Measurements from ENCODE around the gene DOCK8. TPM values are rescaled to one million over a fixed set of nuclear protein-coding genes. Genes with fewer than 3 reads are reported as not detected.
A peak's percentile ranks its signal among the peaks of the same experiment; 100 is the strongest.

DOCK8 gene
- total and polyA plus RNA-seq, 2 of the 13 experiments (the other 11 are each of a cell fraction or from before 2014, with no cell fraction given) = 0.28 to 0.38 TPM

DNA sequence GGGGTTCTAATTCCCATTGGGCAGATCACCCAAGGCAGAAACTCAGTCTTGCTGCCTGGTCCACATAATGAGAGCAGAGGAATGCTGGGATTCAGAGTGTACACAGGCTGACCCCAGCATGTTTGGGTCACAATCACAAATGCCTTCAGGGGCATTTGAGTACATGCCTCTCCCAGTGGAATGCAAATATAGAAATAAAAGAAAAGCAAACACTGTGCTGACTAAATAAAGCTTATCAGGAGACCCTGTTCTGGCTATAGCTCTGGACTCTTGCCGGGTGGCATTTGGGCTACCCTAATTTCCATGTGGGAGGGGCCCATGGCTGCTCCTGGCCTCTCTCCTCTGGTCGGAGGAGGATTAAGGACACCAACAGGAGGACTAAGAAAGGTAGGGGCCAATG, 121.4 kb downstream of the DOCK8 start (continued):
- TF ChIP-seq SOX13 (IDR thresholded peaks at IDR 0.05) (no peak), SOX13 (CRISPR knock-in tag; conservative IDR thresholded peaks at IDR 0.05 in 1 of 2, IDR thresholded peaks at IDR 0.05 in 1 of 2) (peak in 1 of 2 experiments; percentile 35; a peak in 1 of 4 replicates), TEAD3 (CRISPR knock-in tag; optimal IDR thresholded peaks at IDR 0.05; ENCODE audit: borderline replicate concordance) (peak; percentile 48), ZNF121 (CRISPR knock-in tag; IDR thresholded peaks at IDR 0.05) (peak; percentile 30; the same call in 1 of the 2 replicates), ZNF281 (CRISPR knock-in tag; IDR thresholded peaks at IDR 0.05; ENCODE audit: borderline replicate concordance) (no peak), GATAD2A (CRISPR knock-in tag; IDR thresholded peaks at IDR 0.05) (no peak), NR2F6 (IDR thresholded peaks at IDR 0.05) (peak; percentile 58), NR2F6 (CRISPR knock-in tag; IDR thresholded peaks at IDR 0.05) (peak; percentile 57), GFI1 (CRISPR knock-in tag; IDR thresholded peaks at IDR 0.05; ENCODE audit: borderline replicate concordance) (peak; percentile 76), ZNF614 (CRISPR knock-in tag; IDR thresholded peaks at IDR 0.05; ENCODE audit: borderline replicate concordance) (no peak), ZNF644 (CRISPR knock-in tag; IDR thresholded peaks at IDR 0.05; ENCODE audit: low read depth) (no peak), REPIN1 (CRISPR knock-in tag; IDR thresholded peaks at IDR 0.05; ENCODE audit: borderline replicate concordance, low read depth) (no peak), ZNF513 (CRISPR knock-in tag; conservative IDR thresholded peaks at IDR 0.05) (no peak), FOXA1 (IDR thresholded peaks at IDR 0.05) (no peak), FOXA1 (CRISPR knock-in tag; IDR thresholded peaks at IDR 0.05) (peak; percentile 76), NR2F2 (IDR thresholded peaks at IDR 0.05; ENCODE audit: borderline replicate concordance, low read depth) (peak; percentile 67), ARID3A (IDR thresholded peaks at IDR 0.05; ENCODE audit: low read depth, low read length) (peak; percentile 66), ZNF567 (CRISPR knock-in tag; IDR thresholded peaks at IDR 0.05; ENCODE audit: borderline replicate concordance) (no peak), ZNF143 (CRISPR knock-in tag; IDR thresholded peaks at IDR 0.05) (0 out of 2 replicates have a peak, but pooled peaks have one; percentile 35), NR2F1 (CRISPR knock-in tag; IDR thresholded peaks at IDR 0.05) (peak in 1 of 2 experiments; percentile 63; a peak in 2 of 4 replicates), HINFP (CRISPR knock-in tag; IDR thresholded peaks at IDR 0.05; ENCODE audit: low read depth) (no peak), ZNF253 (CRISPR knock-in tag; IDR thresholded peaks at IDR 0.05; ENCODE audit: borderline replicate concordance) (no peak), THAP8 (CRISPR knock-in tag; IDR thresholded peaks at IDR 0.05; ENCODE audit: borderline replicate concordance) (no peak)
